ENCODE measurements around the gene CRACR2A. TPM values are rescaled to one million over a fixed set of nuclear protein-coding genes. Genes with fewer than 3 reads are reported as not detected.

The CRACR2A gene
- total RNA-seq, 4 donors from 2014 or later = 34.5 to 165 (median 85.8) TPM

- DNase-seq = no peak
- 89% methylated on average over 2 of the region's 2 CpGs; no CpG with 5 or more reads in 1 of the 2 donors for WGBS, 2 donors (ENCODE audit: low coverage in 1 of 2)
- H3K36me3 ChIP-seq = peaks cover 0 to 15% (median 0%) of the 10 kb centered on the region in 4 donors
- H3K4me3 ChIP-seq = no peak overlapping the region
- H3K4me1 ChIP-seq = peaks cover 0 to 8% (median 2%) of the 10 kb centered on the region in 4 donors
- intact Hi-C loops (cut with DNase I; ENCODE audit: low total_unique reads) (loop anchor here (5.0 kb wide), 1 partner anchor 114 kb away; no protein-coding TSS in a partner anchor), in situ Hi-C loops (cut with MboI; ENCODE audit: low pct_ligation_motif_present in 1 of 4, low pct_unique_long_range_greater_than_20kb in 1 of 4, low sequenced_read_pairs in 3 of 4) (no loop called here)
- H3K27me3 ChIP-seq = no peaks in the 10 kb centered on the region
- no peaks in the 10 kb centered on the region for H3K9me3 ChIP-seq
- no peak overlapping the region for H3K27ac ChIP-seq
- TF ChIP-seq POLR2A (IDR thresholded peaks at IDR 0.05) (no peak), EP300 (IDR thresholded peaks at IDR 0.05; ENCODE audit: low read depth) (no peak), CTCF (IDR thresholded peaks at IDR 0.05) (no peak)
Observed at GRCh38 chr12:3686463-3686862, 66.4 kb downstream of the CRACR2A start.

- Histone ChIP-seq H3K4me3 (no peak overlapping the region), H3K9me3 (no peaks in the 10 kb centered on the region), H3K4me1 (peaks cover 0 to 13% (median 9%) of the 10 kb centered on the region in 4 donors), H3K27ac (no peak overlapping the region), H3K36me3 (peaks cover 0 to 9% (median 0%) of the 10 kb centered on the region in 4 donors), H3K27me3 (no peaks in the 10 kb centered on the region)
- intact Hi-C loops (cut with DNase I; ENCODE audit: low total_unique reads) (loop anchor here (5.0 kb wide), 1 partner anchor 114 kb away; no protein-coding TSS in a partner anchor), in situ Hi-C loops (cut with MboI; ENCODE audit: low pct_ligation_motif_present in 1 of 4, low pct_unique_long_range_greater_than_20kb in 1 of 4, low sequenced_read_pairs in 3 of 4) (no loop called here)
- 84 to 100% methylated on average over 1 of the region's 1 CpG for WGBS, 2 donors (ENCODE audit: low coverage in 1 of 2)
- TF ChIP-seq POLR2AphosphoS5 (IDR thresholded peaks at IDR 0.05) (no peak), POLR2A (IDR thresholded peaks at IDR 0.05) (no peak), CTCF (IDR thresholded peaks at IDR 0.05) (no peak), EP300 (IDR thresholded peaks at IDR 0.05; ENCODE audit: low read depth) (no peak)
- DNase-seq = no peak
Observed at GRCh38 chr12:3685830-3686229, 67.1 kb downstream of the CRACR2A start.

- TF ChIP-seq POLR2AphosphoS5 (IDR thresholded peaks at IDR 0.05) (peak in 2 of 3 donors; percentile 40 to 71), POLR2A (IDR thresholded peaks at IDR 0.05) (no peak), EP300 (IDR thresholded peaks at IDR 0.05; ENCODE audit: low read depth) (no peak), CTCF (IDR thresholded peaks at IDR 0.05) (no peak)
- intact Hi-C loops (cut with DNase I; ENCODE audit: low total_unique reads) = loop anchor here (5.0 kb wide), 1 partner anchor 112 kb away; no protein-coding TSS in a partner anchor
- 60 to 79% methylated on average over 4 to 12 of the region's 12 CpGs for WGBS, 2 donors (ENCODE audit: low coverage in 1 of 2)
- no peak overlapping the region for H3K4me3 ChIP-seq
- no peak for DNase-seq
- no peak overlapping the region for H3K27ac ChIP-seq
- H3K27me3 ChIP-seq = no peaks in the 10 kb centered on the region
- H3K4me1 ChIP-seq = peaks cover 0 to 13% (median 10%) of the 10 kb centered on the region in 4 donors
- no peaks in the 10 kb centered on the region for H3K9me3 ChIP-seq
- in situ Hi-C loops (cut with MboI; ENCODE audit: low pct_ligation_motif_present in 1 of 4, low pct_unique_long_range_greater_than_20kb in 1 of 4, low sequenced_read_pairs in 3 of 4) = no loop called here
- no peaks in the 10 kb centered on the region for H3K36me3 ChIP-seq
Observed at GRCh38 chr12:3684449-3685051, 68.4 kb downstream of the CRACR2A start.

GRCh38 chr12:3683670-3684069, 69.2 kb downstream of the CRACR2A start:
- Histone ChIP-seq H3K9me3 (no peaks in the 10 kb centered on the region), H3K36me3 (peaks cover 0 to 6% (median 0%) of the 10 kb centered on the region in 4 donors), H3K4me1 (peaks cover 0 to 13% (median 10%) of the 10 kb centered on the region in 4 donors), H3K27ac (no peak overlapping the region), H3K4me3 (no peak overlapping the region), H3K27me3 (no peaks in the 10 kb centered on the region)
- WGBS, 2 donors (ENCODE audit: low coverage in 1 of 2) = 92% methylated on average over 4 of the region's 4 CpGs; no CpG with 5 or more reads in 1 of the 2 donors
- TF ChIP-seq CTCF (IDR thresholded peaks at IDR 0.05) (no peak), POLR2A (IDR thresholded peaks at IDR 0.05) (no peak), EP300 (IDR thresholded peaks at IDR 0.05; ENCODE audit: low read depth) (no peak), POLR2AphosphoS5 (IDR thresholded peaks at IDR 0.05) (no peak)
- in situ Hi-C loops (cut with MboI; ENCODE audit: low pct_ligation_motif_present in 1 of 4, low pct_unique_long_range_greater_than_20kb in 1 of 4, low sequenced_read_pairs in 3 of 4) = no loop called here
- no peak for DNase-seq
- intact Hi-C loops (cut with DNase I; ENCODE audit: low total_unique reads) = no loop called here

Measured in transverse colon (tissue), 4 donors.